ENCODE results near the gene MYOG. TPM values are rescaled to one million over a fixed set of nuclear protein-coding genes. Genes with fewer than 3 reads are reported as not detected.

The MYOG gene
- total RNA-seq, 1 experiment from 2014 or later = not detected

- POLR2A ChIA-PET (ENCODE audit: unreplicated experiment) = interaction anchor here (0.6 kb wide), 1 partner anchor 22 kb away, joined by 5 read pairs; no protein-coding TSS in a partner anchor
- intact Hi-C loops (cut with micrococcal nuclease) = no loop called here
Measured at GRCh38 chr1:203040513-203041275, 45.1 kb downstream of the MYOG start.

GRCh38 chr1:203039609-203040512 is 46.0 kb downstream of the MYOG start:
- Histone ChIP-seq H3K79me2 (ENCODE audit: low read length) (no peaks in the 10 kb centered on the region), H3K27me3 (ENCODE audit: low read length) (no peaks in the 10 kb centered on the region), H3K9me2 (replicated peaks; ENCODE audit: low read length) (no peaks in the 10 kb centered on the region), H4K20me1 (ENCODE audit: low read length) (no peaks in the 10 kb centered on the region), H3K36me3 (ENCODE audit: low read depth, low read length) (no peaks in the 10 kb centered on the region), H3K27ac (ENCODE audit: low read length) (no peak overlapping the region), H3K9ac (ENCODE audit: low read length) (no peak overlapping the region), H3F3A (ENCODE audit: low read length, unreplicated experiment) (no peaks in the 10 kb centered on the region), H3K4me1 (ENCODE audit: insufficient read depth, low read length) (peaks cover 11% of the 10 kb centered on the region; the same call in 1 of the 2 replicates), H3K9me3 (ENCODE audit: low read length) (no peaks in the 10 kb centered on the region), H2AFZ (ENCODE audit: low read length) (no peak overlapping the region), H3K4me2 (ENCODE audit: low read length) (no peak overlapping the region), H3K4me3 (ENCODE audit: low read length) (no peak overlapping the region)
- TF ChIP-seq CTCF (conservative IDR thresholded peaks at IDR 0.05; ENCODE audit: low read depth, low read length) (peak; percentile 46), EZH2phosphoT487 (IDR thresholded peaks at IDR 0.05; ENCODE audit: borderline replicate concordance, low read length) (no peak)
- ATAC-seq (no peak), DNase-seq (peak; percentile 32)
- ChIA-PET CTCF (interaction anchor here (0.6 to 1.6 kb wide), 13 partner anchors 12 to 623 kb away, joined by 3 to 17 read pairs (median 3); no protein-coding TSS in a partner anchor), POLR2A (ENCODE audit: unreplicated experiment) (interaction anchor here (0.7 kb wide), 1 partner anchor 179 kb away, joined by 4 read pairs; no protein-coding TSS in a partner anchor)
- no TSS peak for BruUV-seq (replicated peaks)
- intact Hi-C loops (cut with micrococcal nuclease) = loop anchor here (1.0 to 5.0 kb wide), 3 partner anchors 87 to 227 kb away; partner anchors contain the start of gene ADORA1

More at GRCh38 chr1:203040513-203041275, 45.1 kb downstream of the MYOG start:
- H4K20me1 ChIP-seq (ENCODE audit: low read length) = no peaks in the 10 kb centered on the region
- no peak overlapping the region for H3K4me3 ChIP-seq (ENCODE audit: low read length)
- H3K27me3 ChIP-seq (ENCODE audit: low read length) = no peaks in the 10 kb centered on the region
- ATAC-seq (no peak), DNase-seq (no peak)
- H2AFZ ChIP-seq (ENCODE audit: low read length) = no peak overlapping the region
- no peaks in the 10 kb centered on the region for H3K9me3 ChIP-seq (ENCODE audit: low read length)
- H3K9ac ChIP-seq (ENCODE audit: low read length) = no peak overlapping the region
- BruUV-seq (replicated peaks) = no TSS peak
- no peaks in the 10 kb centered on the region for H3F3A ChIP-seq (ENCODE audit: low read length, unreplicated experiment)
- CTCF ChIA-PET = interaction anchor here (0.6 to 1.3 kb wide), 3 partner anchors 85 to 399 kb away, joined by 3 to 9 read pairs (median 4); no protein-coding TSS in a partner anchor
- no peaks in the 10 kb centered on the region for H3K9me2 ChIP-seq (replicated peaks; ENCODE audit: low read length)
- TF ChIP-seq CTCF (conservative IDR thresholded peaks at IDR 0.05; ENCODE audit: low read depth, low read length) (no peak), EZH2phosphoT487 (IDR thresholded peaks at IDR 0.05; ENCODE audit: borderline replicate concordance, low read length) (no peak), EZH2 (IDR thresholded peaks at IDR 0.05; ENCODE audit: low read length, unreplicated experiment) (no peak)
- H3K4me1 ChIP-seq (ENCODE audit: insufficient read depth, low read length) = peaks cover 11% of the 10 kb centered on the region; the same call in 1 of the 2 replicates
- H3K4me2 ChIP-seq (ENCODE audit: low read length) = no peak overlapping the region
- H3K79me2 ChIP-seq (ENCODE audit: low read length) = no peaks in the 10 kb centered on the region
- H3K27ac ChIP-seq (ENCODE audit: low read length) = no peak overlapping the region
- no peaks in the 10 kb centered on the region for H3K36me3 ChIP-seq (ENCODE audit: low read depth, low read length)
